Prostate gland (tissue), 2 donors: ENCODE results near the gene RTBDN.
"Not testable (repeated sequence)": the region's sequence is repeated elsewhere in the genome, so short reads cannot be mapped to it uniquely, and the experiment has no call there.

Experiments used
- CTCF ChIP-seq, 4 experiments: fragments of 200-600 bp in 2 of 4; fragments of 450-650 bp in 2 of 4; sonication (generic) in 2 of 4; IDR thresholded peaks; 1 replicate in 3 of 4; 2 replicates in 1 of 4; pipeline ENCODE4 v1.5.1; 2016 to 2019; ENCODE audit warnings: antibody characterized with exemption in 4 of 4, mild to moderate bottlenecking in 2 of 4, moderate library complexity in 2 of 4
- POLR2A ChIP-seq: fragments of 450-650 bp; IDR thresholded peaks from one replicate; pipeline ENCODE4 v1.6.1; 2016; ENCODE audit warnings: antibody characterized with exemption, mild to moderate bottlenecking

GRCh38 chr19:12797607-12798006, 36.8 kb downstream of the RTBDN start:
- not testable (repeated sequence) for TF ChIP-seq CTCF (IDR thresholded peaks at IDR 0.05); POLR2A
